Coronary artery (tissue), 2 donors: ENCODE results near the gene GDPGP1.
"Not testable (repeated sequence)": the region's sequence is repeated elsewhere in the genome, so short reads cannot be mapped to it uniquely, and the experiment has no call there.

Source experiments
- DNase-seq: peaks from one replicate; pipeline ENCODE4 v3.0.0-alpha.2; 2017; ENCODE audit warnings: low spot score
- H3K27ac ChIP-seq, 2 donors: fragments of 200-600 bp; sonication (generic); one replicate each; pipeline ENCODE4 v1.5.1; 2016 to 2019
- H3K4me3 ChIP-seq: fragments of 200-600 bp; sonication (generic); 2 replicates; pipeline ENCODE4 v1.5.1; 2016; ENCODE audit warnings: mild to moderate bottlenecking, moderate library complexity
- CTCF ChIP-seq: fragments of 200-600 bp; sonication (generic); IDR thresholded peaks from one replicate; pipeline ENCODE4 v1.5.1; 2019; ENCODE audit warnings: antibody characterized with exemption

Gene GDPGP1

DNA sequence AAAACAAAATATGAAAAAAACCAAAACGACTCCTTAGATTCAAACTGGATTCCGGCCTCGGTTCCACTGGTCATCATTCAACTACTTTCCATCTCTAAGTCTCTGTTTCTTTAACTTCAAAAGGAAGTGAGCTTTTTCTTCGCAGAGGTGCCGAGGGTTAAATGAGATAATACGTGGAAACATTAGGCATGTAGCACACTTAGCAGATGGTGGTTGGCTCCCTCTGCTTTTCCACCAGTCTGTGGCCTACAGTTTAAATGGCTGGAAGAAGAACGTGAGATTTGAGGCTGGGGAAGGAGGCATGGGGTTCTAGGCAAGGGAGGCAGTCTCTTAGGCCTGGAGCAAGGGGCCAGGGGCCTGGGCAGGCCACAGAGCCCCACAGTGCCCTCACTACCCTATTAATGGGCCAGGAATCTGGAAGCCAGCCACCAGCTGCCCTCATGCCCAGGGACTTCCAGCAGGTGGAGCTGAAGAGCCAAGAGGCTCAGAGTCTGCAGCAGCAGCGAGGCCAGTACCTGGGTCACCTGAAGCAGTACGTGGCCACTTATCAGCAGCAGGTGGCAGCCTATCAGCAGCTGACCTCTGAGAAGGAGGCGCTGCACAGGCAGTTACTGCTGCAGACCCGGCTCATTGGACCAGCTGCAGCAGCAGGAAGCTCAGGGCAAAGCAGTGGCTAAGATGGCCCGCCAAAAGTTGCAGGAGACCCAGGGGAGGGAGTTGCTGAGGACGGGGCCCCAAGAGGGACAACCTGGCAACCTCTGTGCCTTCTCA lies 59.2 kb downstream of the GDPGP1 start:
- peak overlapping the region in 1 of 2 donors; percentile 87 for H3K27ac ChIP-seq
- H3K4me3 ChIP-seq, DNase-seq: not testable (repeated sequence)
- peak; percentile 81 for TF ChIP-seq CTCF

DNA sequence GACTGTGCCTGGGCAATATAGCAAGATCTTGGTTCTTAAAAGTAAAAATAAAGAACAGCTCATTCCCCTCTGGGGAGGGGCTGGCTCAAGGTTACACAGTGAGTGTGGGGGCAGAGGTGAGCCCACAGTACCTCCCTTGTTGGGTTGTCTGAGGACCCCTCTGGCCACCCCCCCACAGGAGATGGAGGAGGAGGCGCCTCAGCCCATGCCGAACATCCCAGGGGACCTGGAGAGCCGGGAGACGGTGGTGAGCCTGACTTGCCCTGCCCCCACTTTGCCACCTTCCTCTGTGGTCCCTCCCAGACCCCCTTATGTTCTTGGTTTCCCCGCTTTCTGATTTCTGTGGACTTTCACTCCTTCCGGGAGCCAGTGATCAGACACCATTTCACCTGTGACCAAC lies 60.1 kb downstream of the GDPGP1 start:
- peak overlapping the region; percentile 82 to 87 for H3K27ac ChIP-seq
- no peak for TF ChIP-seq CTCF
- no peak overlapping the region for H3K4me3 ChIP-seq
- DNase-seq, result no peak

- peak; percentile 23 for TF ChIP-seq CTCF
- Histone ChIP-seq H3K4me3 (peak overlapping the region; percentile 65), H3K27ac (peak overlapping the region; percentile 82 to 87)
- DNase-seq, result no peak
Measured at GRCh38 chr15:90294601-90295269, 60.7 kb downstream of the GDPGP1 start.

DNA sequence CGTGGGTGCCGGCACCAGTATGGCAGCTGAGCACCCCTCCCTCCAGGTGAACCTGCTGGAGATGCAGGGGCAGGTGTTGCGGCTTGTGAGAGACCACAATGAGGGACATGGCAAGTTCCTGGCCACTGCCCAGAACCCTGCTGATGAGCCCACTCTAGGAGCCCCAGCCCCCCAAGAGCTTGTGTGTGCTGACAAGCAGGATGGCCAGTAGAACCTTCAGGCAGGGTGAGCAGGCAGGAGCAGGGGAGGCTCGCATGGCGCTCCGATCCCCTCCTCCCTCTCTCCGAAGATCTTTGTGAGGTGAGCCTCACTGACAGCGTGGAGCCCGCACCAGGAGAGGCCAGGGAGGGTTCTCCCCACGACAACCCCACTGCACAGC lies 61.2 kb downstream of the GDPGP1 start:
- TF ChIP-seq CTCF, result no peak
- Histone ChIP-seq H3K4me3 (peak overlapping the region; percentile 65), H3K27ac (peak overlapping the region; percentile 82 to 87)
- no peak for DNase-seq
